ENCODE measurements around the gene PRLHR.

PRLHR gene

GRCh38 chr10:118595598-118596425 is at the start of gene PRLHR:
PRLHR (minus strand) TSS chr10:118595648; CDS start chr10:118595244, 404 bp downstream.
- no peak for TF ChIP-seq CTCF (IDR thresholded peaks at IDR 0.05; ENCODE audit: borderline replicate concordance, insufficient read depth, low read depth, low read length)
- H3K4me3 ChIP-seq (ENCODE audit: low read depth, low read length) = no peak within 1 kb of the TSS

- H3K4me3 ChIP-seq (ENCODE audit: low read depth, low read length) = no peak overlapping the region
- no peak for TF ChIP-seq CTCF (IDR thresholded peaks at IDR 0.05; ENCODE audit: borderline replicate concordance, insufficient read depth, low read depth, low read length)
Observed at GRCh38 chr10:118642228-118642627, 46.8 kb upstream of the PRLHR start.

- no peak overlapping the region for H3K4me3 ChIP-seq (ENCODE audit: low read depth, low read length)
- TF ChIP-seq CTCF (IDR thresholded peaks at IDR 0.05; ENCODE audit: borderline replicate concordance, insufficient read depth, low read depth, low read length) = no peak
Observed at GRCh38 chr10:118638680-118639079, 43.2 kb upstream of the PRLHR start.

- no peak for TF ChIP-seq CTCF (IDR thresholded peaks at IDR 0.05; ENCODE audit: borderline replicate concordance, insufficient read depth, low read depth, low read length)
- H3K4me3 ChIP-seq (ENCODE audit: low read depth, low read length) = no peak overlapping the region
Observed at GRCh38 chr10:118635674-118636402, 40.4 kb upstream of the PRLHR start.

- no peak overlapping the region for H3K4me3 ChIP-seq (ENCODE audit: low read depth, low read length)
- no peak for TF ChIP-seq CTCF (IDR thresholded peaks at IDR 0.05; ENCODE audit: borderline replicate concordance, insufficient read depth, low read depth, low read length)
Observed at GRCh38 chr10:118633786-118634185, 38.3 kb upstream of the PRLHR start.

GRCh38 chr10:118629211-118629610 is 33.8 kb upstream of the PRLHR start:
- TF ChIP-seq CTCF (IDR thresholded peaks at IDR 0.05; ENCODE audit: borderline replicate concordance, insufficient read depth, low read depth, low read length) = no peak
- no peak overlapping the region for H3K4me3 ChIP-seq (ENCODE audit: low read depth, low read length)
